NK-92 treated with Interleukin-12 subunit alpha and Interleukin-12 subunit beta, amount 100 ng/mL, for 24 hours (cell line): ENCODE data around the gene TRIM43B.
"Not testable (repeated sequence)": the region's sequence is repeated elsewhere in the genome, so short reads cannot be mapped to it uniquely, and the experiment has no call there.

Source experiments
- DNase-seq: peaks from one replicate; lab custom pipeline; 2025; lab: John Stamatoyannopoulos, UW

The TRIM43B gene

GRCh38 chr2:95433973-95434372, 50.6 kb downstream of the TRIM43B start:
- not testable (repeated sequence) for DNase-seq

- DNase-seq, result not testable (repeated sequence)
These were observed 51.2 kb downstream of the TRIM43B start for GRCh38 chr2:95433373-95433772.

- DNase-seq, result not testable (repeated sequence)
These were observed 54.6 kb downstream of the TRIM43B start for GRCh38 chr2:95429748-95430467.

GRCh38 chr2:95427196-95427867, 57.2 kb downstream of the TRIM43B start:
- DNase-seq, result not testable (repeated sequence)
